Measurements from ENCODE around the gene SPIRE1.

The SPIRE1 gene

GRCh38 chr18:12515550-12515949 is 142.4 kb downstream of the SPIRE1 start:
- H3K79me2 ChIP-seq (ENCODE audit: insufficient read depth, low read length), result no peaks in the 10 kb centered on the region
- H4K20me1 ChIP-seq (ENCODE audit: low read depth, low read length), result no peaks in the 10 kb centered on the region
- H3K27me3 ChIP-seq (ENCODE audit: low read length), result no peaks in the 10 kb centered on the region
- H3K4me2 ChIP-seq (ENCODE audit: low read depth, low read length, poor library complexity, severe bottlenecking), result no peak overlapping the region
- H3K9me2 ChIP-seq (replicated peaks; ENCODE audit: insufficient read depth, low read length), result no peaks in the 10 kb centered on the region
- H3K4me3 ChIP-seq (ENCODE audit: insufficient read depth, low read length, poor library complexity, severe bottlenecking), result no peak overlapping the region
- H3K27ac ChIP-seq (ENCODE audit: low read depth, low read length), result no peak overlapping the region
- H3F3A ChIP-seq (ENCODE audit: insufficient read depth), result no peaks in the 10 kb centered on the region
- TF ChIP-seq EZH2phosphoT487 (conservative IDR thresholded peaks at IDR 0.05; ENCODE audit: low read length), result no peak
- no peak for TF ChIP-seq CTCF (IDR thresholded peaks at IDR 0.05; ENCODE audit: insufficient read depth, low read length, poor library complexity, severe bottlenecking)
- no peaks in the 10 kb centered on the region for H3K9me3 ChIP-seq (ENCODE audit: insufficient read depth, low read length)
- H3K36me3 ChIP-seq (ENCODE audit: low read length), result no peaks in the 10 kb centered on the region
- H3K9ac ChIP-seq (ENCODE audit: low read length), result no peak overlapping the region
- no peak overlapping the region for H2AFZ ChIP-seq (ENCODE audit: low read depth, low read length, severe bottlenecking)

DNA sequence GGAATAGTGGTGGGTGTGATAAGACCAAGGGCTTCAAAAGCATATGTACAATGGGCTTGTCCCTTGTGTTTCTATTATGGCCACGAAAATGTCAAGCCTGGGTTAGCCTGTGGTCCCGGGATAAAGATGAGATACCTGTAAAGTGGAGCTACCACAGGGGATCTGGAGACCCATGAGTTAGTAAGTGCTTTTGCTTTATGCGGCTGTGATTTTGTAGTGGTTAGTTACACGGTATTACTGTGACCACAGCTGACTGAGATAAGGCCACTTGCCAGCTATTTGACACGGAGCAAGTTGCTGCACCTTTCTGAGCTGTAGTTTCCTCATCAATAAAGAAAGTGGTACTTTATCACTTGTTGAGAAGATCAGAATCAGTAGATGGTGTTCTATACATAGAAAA is 150.9 kb downstream of the SPIRE1 start:
- Histone ChIP-seq H4K20me1 (ENCODE audit: low read depth, low read length) (no peaks in the 10 kb centered on the region), H3K4me3 (ENCODE audit: insufficient read depth, low read length, poor library complexity, severe bottlenecking) (no peak overlapping the region), H3K79me2 (ENCODE audit: insufficient read depth, low read length) (no peaks in the 10 kb centered on the region), H3F3A (ENCODE audit: insufficient read depth) (no peaks in the 10 kb centered on the region), H3K36me3 (ENCODE audit: low read length) (no peaks in the 10 kb centered on the region), H3K9ac (ENCODE audit: low read length) (no peak overlapping the region), H3K27me3 (ENCODE audit: low read length) (no peaks in the 10 kb centered on the region), H3K9me2 (replicated peaks; ENCODE audit: insufficient read depth, low read length) (no peaks in the 10 kb centered on the region), H3K9me3 (ENCODE audit: insufficient read depth, low read length) (no peaks in the 10 kb centered on the region), H2AFZ (ENCODE audit: low read depth, low read length, severe bottlenecking) (no peak overlapping the region), H3K27ac (ENCODE audit: low read depth, low read length) (no peak overlapping the region), H3K4me2 (ENCODE audit: low read depth, low read length, poor library complexity, severe bottlenecking) (no peak overlapping the region)
- TF ChIP-seq EZH2phosphoT487 (conservative IDR thresholded peaks at IDR 0.05; ENCODE audit: low read length) (no peak), CTCF (IDR thresholded peaks at IDR 0.05; ENCODE audit: insufficient read depth, low read length, poor library complexity, severe bottlenecking) (no peak)

DNA sequence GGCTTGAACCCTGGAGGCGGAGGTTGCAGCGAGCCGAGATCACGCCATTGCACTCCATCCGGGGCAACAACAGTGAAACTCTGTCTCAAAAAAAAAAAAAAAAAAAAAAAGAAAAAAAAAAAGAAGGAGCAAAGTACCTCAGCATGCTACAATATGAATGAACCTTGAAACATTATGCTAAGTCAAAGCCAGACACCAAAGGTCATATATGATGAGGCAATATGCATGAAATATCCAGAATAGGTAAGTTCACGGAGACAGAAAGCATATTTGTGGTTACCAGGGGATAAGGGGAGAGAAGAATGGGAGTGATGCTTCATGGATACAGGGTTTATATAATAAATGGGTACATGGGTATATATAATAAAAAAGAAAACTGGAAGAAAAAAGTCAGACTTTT is 156.9 kb downstream of the SPIRE1 start:
- no peak overlapping the region for H2AFZ ChIP-seq (ENCODE audit: low read depth, low read length, severe bottlenecking)
- no peak overlapping the region for H3K27ac ChIP-seq (ENCODE audit: low read depth, low read length)
- no peaks in the 10 kb centered on the region for H3K9me3 ChIP-seq (ENCODE audit: insufficient read depth, low read length)
- no peak overlapping the region for H3K4me2 ChIP-seq (ENCODE audit: low read depth, low read length, poor library complexity, severe bottlenecking)
- H4K20me1 ChIP-seq (ENCODE audit: low read depth, low read length), result no peaks in the 10 kb centered on the region
- no peak for TF ChIP-seq CTCF (IDR thresholded peaks at IDR 0.05; ENCODE audit: insufficient read depth, low read length, poor library complexity, severe bottlenecking)
- no peak for TF ChIP-seq EZH2phosphoT487 (conservative IDR thresholded peaks at IDR 0.05; ENCODE audit: low read length)
- H3K79me2 ChIP-seq (ENCODE audit: insufficient read depth, low read length), result no peaks in the 10 kb centered on the region
- H3K4me3 ChIP-seq (ENCODE audit: insufficient read depth, low read length, poor library complexity, severe bottlenecking), result no peak overlapping the region
- H3K9me2 ChIP-seq (replicated peaks; ENCODE audit: insufficient read depth, low read length), result no peaks in the 10 kb centered on the region
- H3F3A ChIP-seq (ENCODE audit: insufficient read depth), result no peaks in the 10 kb centered on the region
- H3K27me3 ChIP-seq (ENCODE audit: low read length), result no peaks in the 10 kb centered on the region
- H3K9ac ChIP-seq (ENCODE audit: low read length), result no peak overlapping the region
- no peaks in the 10 kb centered on the region for H3K36me3 ChIP-seq (ENCODE audit: low read length)

DNA sequence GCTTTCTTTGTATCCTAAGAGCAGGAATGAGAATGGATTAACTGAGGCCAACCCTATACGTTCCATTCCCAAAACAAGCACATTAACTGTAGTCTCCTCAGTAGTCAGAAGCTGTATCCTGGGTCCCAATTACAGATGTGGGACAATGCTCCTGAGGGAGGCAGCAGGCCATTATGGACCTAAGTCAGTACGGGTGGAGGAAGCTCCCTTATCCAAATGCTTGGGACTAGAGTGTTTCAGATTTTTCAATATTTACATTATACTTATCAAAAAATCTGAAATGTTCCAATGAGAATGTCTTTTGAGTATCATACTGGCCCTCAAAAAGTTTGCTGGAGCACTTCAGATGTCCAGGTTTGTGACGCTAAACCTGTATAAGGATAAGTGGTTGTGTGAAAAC is 160.1 kb downstream of the SPIRE1 start:
- no peaks in the 10 kb centered on the region for H3K36me3 ChIP-seq (ENCODE audit: low read length)
- no peaks in the 10 kb centered on the region for H3K9me3 ChIP-seq (ENCODE audit: insufficient read depth, low read length)
- H3K27me3 ChIP-seq (ENCODE audit: low read length), result no peaks in the 10 kb centered on the region
- no peak overlapping the region for H3K4me2 ChIP-seq (ENCODE audit: low read depth, low read length, poor library complexity, severe bottlenecking)
- no peaks in the 10 kb centered on the region for H3K79me2 ChIP-seq (ENCODE audit: insufficient read depth, low read length)
- no peak overlapping the region for H3K9ac ChIP-seq (ENCODE audit: low read length)
- H3K9me2 ChIP-seq (replicated peaks; ENCODE audit: insufficient read depth, low read length), result no peaks in the 10 kb centered on the region
- H3K27ac ChIP-seq (ENCODE audit: low read depth, low read length), result no peak overlapping the region
- H4K20me1 ChIP-seq (ENCODE audit: low read depth, low read length), result no peaks in the 10 kb centered on the region
- H3F3A ChIP-seq (ENCODE audit: insufficient read depth), result no peaks in the 10 kb centered on the region
- TF ChIP-seq CTCF (IDR thresholded peaks at IDR 0.05; ENCODE audit: insufficient read depth, low read length, poor library complexity, severe bottlenecking) (no peak), EZH2phosphoT487 (conservative IDR thresholded peaks at IDR 0.05; ENCODE audit: low read length) (no peak)
- H3K4me3 ChIP-seq (ENCODE audit: insufficient read depth, low read length, poor library complexity, severe bottlenecking), result no peak overlapping the region
- no peak overlapping the region for H2AFZ ChIP-seq (ENCODE audit: low read depth, low read length, severe bottlenecking)
